ENCODE results near the gene MAP4K2. TPM values are rescaled to one million over a fixed set of nuclear protein-coding genes. Genes with fewer than 3 reads are reported as not detected.

The MAP4K2 gene
- total RNA-seq, 1 experiment from 2014 or later = 34.3 TPM

DNA sequence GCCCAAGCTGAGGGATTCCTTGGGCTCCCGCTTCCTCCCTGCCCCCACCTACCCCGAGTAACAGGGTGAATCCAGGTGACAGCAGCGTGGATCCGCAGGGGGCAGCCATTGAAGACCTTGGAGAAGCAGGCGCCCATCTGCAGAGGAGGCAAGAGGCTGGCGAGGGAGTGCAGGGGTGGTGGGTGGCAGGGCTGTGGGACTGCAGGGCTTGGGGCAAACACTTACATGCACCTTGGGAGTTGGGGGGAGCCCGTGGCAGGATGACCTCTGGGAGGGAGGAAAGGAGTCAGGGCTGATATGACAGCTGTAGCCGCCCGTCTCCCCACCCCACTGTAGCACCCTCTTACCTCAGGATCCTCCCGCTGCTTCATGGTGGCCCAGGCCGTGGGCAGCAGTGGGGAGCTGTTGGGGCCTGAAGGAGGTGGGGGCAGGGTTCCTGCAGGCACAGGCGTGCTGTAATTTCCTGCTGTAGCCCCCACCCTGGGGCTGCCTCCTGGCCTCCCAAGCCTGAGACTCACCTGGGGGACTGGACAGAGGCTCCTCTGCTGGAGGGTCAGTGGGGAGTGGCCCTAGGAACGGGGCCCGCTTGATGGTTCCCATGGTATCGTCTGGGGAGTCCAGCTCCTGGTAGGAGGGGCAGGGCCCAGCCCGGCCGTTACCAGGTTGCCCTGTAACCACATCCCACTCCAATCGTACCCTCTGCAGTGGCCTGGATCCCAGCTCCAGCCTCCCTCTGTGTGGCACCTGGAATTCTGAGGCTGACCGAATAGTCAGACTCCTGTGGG is 6.1 kb downstream of the MAP4K2 start:
- no peaks in the 10 kb centered on the region for H3K4me1 ChIP-seq (replicated peaks; ENCODE audit: insufficient read depth)
- H3K36me3 ChIP-seq (ENCODE audit: low read depth) = no peaks in the 10 kb centered on the region
- H4K20me1 ChIP-seq (ENCODE audit: insufficient read depth) = no peaks in the 10 kb centered on the region
- CTCF ChIA-PET = no interaction called here
- POLR2A ChIA-PET (ENCODE audit: unreplicated experiment) = no interaction called here
- no peaks in the 10 kb centered on the region for H3K9me2 ChIP-seq (ENCODE audit: insufficient read depth)
- no peak overlapping the region for H3K4me2 ChIP-seq
- no peaks in the 10 kb centered on the region for H3K79me2 ChIP-seq (ENCODE audit: low read depth)
- H3K27ac ChIP-seq = no peak overlapping the region
- intact Hi-C loops (cut with micrococcal nuclease; ENCODE audit: unreplicated experiment) = no loop called here
- H3F3A ChIP-seq (ENCODE audit: insufficient read depth, low read depth) = peaks cover 9% of the 10 kb centered on the region; the same call in 1 of the 2 replicates
- no TSS peak for BruUV-seq (replicated peaks)
- TF ChIP-seq EZH2 (IDR thresholded peaks at IDR 0.05; ENCODE audit: low read depth) = no peak
- TF ChIP-seq, protein P1, sequence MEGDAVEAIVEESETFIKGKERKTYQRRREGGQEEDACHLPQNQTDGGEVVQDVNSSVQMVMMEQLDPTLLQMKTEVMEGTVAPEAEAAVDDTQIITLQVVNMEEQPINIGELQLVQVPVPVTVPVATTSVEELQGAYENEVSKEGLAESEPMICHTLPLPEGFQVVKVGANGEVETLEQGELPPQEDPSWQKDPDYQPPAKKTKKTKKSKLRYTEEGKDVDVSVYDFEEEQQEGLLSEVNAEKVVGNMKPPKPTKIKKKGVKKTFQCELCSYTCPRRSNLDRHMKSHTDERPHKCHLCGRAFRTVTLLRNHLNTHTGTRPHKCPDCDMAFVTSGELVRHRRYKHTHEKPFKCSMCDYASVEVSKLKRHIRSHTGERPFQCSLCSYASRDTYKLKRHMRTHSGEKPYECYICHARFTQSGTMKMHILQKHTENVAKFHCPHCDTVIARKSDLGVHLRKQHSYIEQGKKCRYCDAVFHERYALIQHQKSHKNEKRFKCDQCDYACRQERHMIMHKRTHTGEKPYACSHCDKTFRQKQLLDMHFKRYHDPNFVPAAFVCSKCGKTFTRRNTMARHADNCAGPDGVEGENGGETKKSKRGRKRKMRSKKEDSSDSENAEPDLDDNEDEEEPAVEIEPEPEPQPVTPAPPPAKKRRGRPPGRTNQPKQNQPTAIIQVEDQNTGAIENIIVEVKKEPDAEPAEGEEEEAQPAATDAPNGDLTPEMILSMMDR (conservative IDR thresholded peaks at IDR 0.05) = no peak
- no peak overlapping the region for H3K4me3 ChIP-seq
- H2AFZ ChIP-seq = no peak overlapping the region
- DNase-seq = no peak
- H3K9me3 ChIP-seq (ENCODE audit: insufficient read depth, low read depth) = no peaks in the 10 kb centered on the region
- H3K27me3 ChIP-seq (ENCODE audit: insufficient read depth, low read depth) = no peaks in the 10 kb centered on the region

- Histone ChIP-seq H4K20me1 (ENCODE audit: insufficient read depth) (no peaks in the 10 kb centered on the region), H3K9me2 (ENCODE audit: insufficient read depth) (no peaks in the 10 kb centered on the region), H3K4me1 (replicated peaks; ENCODE audit: insufficient read depth) (no peaks in the 10 kb centered on the region), H3K27ac (no peak overlapping the region), H3K4me3 (no peak overlapping the region), H3K27me3 (ENCODE audit: insufficient read depth, low read depth) (no peaks in the 10 kb centered on the region), H3K79me2 (ENCODE audit: low read depth) (no peaks in the 10 kb centered on the region), H3K9me3 (ENCODE audit: insufficient read depth, low read depth) (no peaks in the 10 kb centered on the region), H2AFZ (no peak overlapping the region), H3F3A (ENCODE audit: insufficient read depth, low read depth) (peaks cover 9% of the 10 kb centered on the region; the same call in 1 of the 2 replicates), H3K4me2 (no peak overlapping the region), H3K36me3 (ENCODE audit: low read depth) (no peaks in the 10 kb centered on the region)
- no peak for TF ChIP-seq EZH2 (IDR thresholded peaks at IDR 0.05; ENCODE audit: low read depth)
- TF ChIP-seq, protein P1 (conservative IDR thresholded peaks at IDR 0.05) = no peak
- POLR2A ChIA-PET (ENCODE audit: unreplicated experiment) = no interaction called here
- CTCF ChIA-PET = no interaction called here
- no peak for DNase-seq
- BruUV-seq (replicated peaks) = no TSS peak
- intact Hi-C loops (cut with micrococcal nuclease; ENCODE audit: unreplicated experiment) = no loop called here
Measured at GRCh38 chr11:64796047-64796756, 6.8 kb downstream of the MAP4K2 start.

GRCh38 chr11:64794526-64794925 is 8.5 kb downstream of the MAP4K2 start:
- Histone ChIP-seq H3K27me3 (ENCODE audit: insufficient read depth, low read depth) (no peaks in the 10 kb centered on the region), H4K20me1 (ENCODE audit: insufficient read depth) (no peaks in the 10 kb centered on the region), H3K27ac (no peak overlapping the region), H3K9me2 (ENCODE audit: insufficient read depth) (no peaks in the 10 kb centered on the region), H3K9me3 (ENCODE audit: insufficient read depth, low read depth) (no peaks in the 10 kb centered on the region), H3F3A (ENCODE audit: insufficient read depth, low read depth) (peaks cover 3% of the 10 kb centered on the region; the same call in 1 of the 2 replicates), H3K79me2 (ENCODE audit: low read depth) (no peaks in the 10 kb centered on the region), H3K4me2 (no peak overlapping the region), H3K36me3 (ENCODE audit: low read depth) (no peaks in the 10 kb centered on the region), H2AFZ (no peak overlapping the region), H3K4me1 (replicated peaks; ENCODE audit: insufficient read depth) (no peaks in the 10 kb centered on the region), H3K4me3 (no peak overlapping the region)
- no TSS peak for BruUV-seq (replicated peaks)
- POLR2A ChIA-PET (ENCODE audit: unreplicated experiment) = no interaction called here
- CTCF ChIA-PET = interaction anchor here (0.6 kb wide), 2 partner anchors 51 to 415 kb away, joined by 4 to 5 read pairs; no protein-coding TSS in a partner anchor
- TF ChIP-seq, protein P1 (conservative IDR thresholded peaks at IDR 0.05) = no peak
- no peak for TF ChIP-seq EZH2 (IDR thresholded peaks at IDR 0.05; ENCODE audit: low read depth)
- intact Hi-C loops (cut with micrococcal nuclease; ENCODE audit: unreplicated experiment) = no loop called here
- DNase-seq = no peak
